Caco-2 (cell line): Measurements from ENCODE around the gene PATJ. TPM values are rescaled to one million over a fixed set of nuclear protein-coding genes. Genes with fewer than 3 reads are reported as not detected.

ENCODE experiments used
- BruUV-seq: library from RNA; stranded (reverse); fragments of 400-500 nt; replicated peaks from 2 replicates; lab custom pipeline; 2021; lab: Mats Ljungman, UMichigan
- CTCF ChIA-PET: fragments of 300-600 bp; sonication (Branson Sonifier 250); formaldehyde crosslinking; loops from one replicate; lab custom pipeline; 2022; ENCODE audit warnings: antibody characterized with exemption; lab: Charles Lee
- POLR2A ChIA-PET: fragments of 300-600 bp; sonication (Branson Sonifier 250); formaldehyde crosslinking; loops from one replicate; lab custom pipeline; 2022; ENCODE audit warnings: antibody characterized with exemption; lab: Charles Lee
- DNase-seq, 2 experiments: peaks; one replicate each; pipeline versions ENCODE4 v3.0.0 to v3.0.0-alpha.2; 2020 to 2022
- H3K27me3 ChIP-seq: replicated peaks from 2 replicates; pipeline ENCODE4 v1.6.0; 2011; ENCODE audit warnings: low read length; ENCODE audit not compliant: control insufficient read depth, insufficient read depth
- H3K36me3 ChIP-seq: 2 replicates; pipeline ENCODE4 v1.5.1; 2011; ENCODE audit warnings: low read length; ENCODE audit not compliant: control insufficient read depth, insufficient read depth
- H3K4me1 ChIP-seq: fragments of 250-450 bp; sonication (Bioruptor Pico); 2 replicates; pipeline ENCODE4 v1.5.1; 2020; ENCODE audit warnings: mild to moderate bottlenecking
- H3K4me3 ChIP-seq: 2 replicates; pipeline ENCODE4 v1.5.1; 2011; ENCODE audit warnings: low read depth, mild to moderate bottlenecking, control low read depth, low read length
- H3K9me3 ChIP-seq: fragments of 250-450 bp; sonication (Bioruptor Pico); 2 replicates; pipeline ENCODE4 v1.5.1; 2020; ENCODE audit warnings: mild to moderate bottlenecking, moderate library complexity
- H3K27ac Mint-ChIP-seq: one replicate; pipeline ENCODE4 v1.8.0; 2022; ENCODE audit warnings: mixed read lengths; ENCODE audit not compliant: unreplicated experiment
- H3K27me3 Mint-ChIP-seq: one replicate; pipeline ENCODE4 v1.8.0; 2022; ENCODE audit warnings: mixed read lengths; ENCODE audit not compliant: insufficient read depth, unreplicated experiment
- H3K36me3 Mint-ChIP-seq: one replicate; pipeline ENCODE4 v1.8.0; 2022; ENCODE audit warnings: mild to moderate bottlenecking, mixed read lengths; ENCODE audit not compliant: insufficient read depth, unreplicated experiment
- H3K4me1 Mint-ChIP-seq: one replicate; pipeline ENCODE4 v1.8.0; 2022; ENCODE audit warnings: low read depth, mixed read lengths; ENCODE audit not compliant: unreplicated experiment
- H3K4me3 Mint-ChIP-seq: one replicate; pipeline ENCODE4 v1.8.0; 2022; ENCODE audit warnings: mild to moderate bottlenecking, moderate library complexity, mixed read lengths; ENCODE audit not compliant: unreplicated experiment
- H3K9me3 Mint-ChIP-seq: one replicate; pipeline ENCODE4 v1.8.0; 2022; ENCODE audit warnings: mixed read lengths; ENCODE audit not compliant: unreplicated experiment
- intact Hi-C: fragments of 100-400 bp; cut with micrococcal nuclease; formaldehyde crosslinking; loops from one replicate; pipeline ENCODE4 v1.10.0; 2022; ENCODE audit not compliant: unreplicated experiment
- total RNA-seq: library from RNA; stranded (reverse); gene quantifications from 2 replicates; pipeline ENCODE4 v1.2.3, GENCODE V29; 2022
- TF ChIP-seq, protein P1 (sequence below), 2 experiments: fragments of 200-600 bp in 1 of 2; IDR thresholded peaks; 1 replicate in 1 of 2; 2 replicates in 1 of 2; pipeline versions ENCODE4 v1.5.1 to v1.8.0; 2011 to 2022; ENCODE audit warnings: antibody characterized with exemption in 1 of 2, control low read depth in 1 of 2, inconsistent platforms in 1 of 2, low read depth in 1 of 2, low read length in 1 of 2, mild to moderate bottlenecking in 1 of 2, moderate library complexity in 1 of 2; ENCODE audit not compliant: insufficient read depth in 1 of 2, severe bottlenecking in 1 of 2, unreplicated experiment in 1 of 2

Gene PATJ
- total RNA-seq, 1 experiment from 2014 or later, result 31.6 TPM

DNA sequence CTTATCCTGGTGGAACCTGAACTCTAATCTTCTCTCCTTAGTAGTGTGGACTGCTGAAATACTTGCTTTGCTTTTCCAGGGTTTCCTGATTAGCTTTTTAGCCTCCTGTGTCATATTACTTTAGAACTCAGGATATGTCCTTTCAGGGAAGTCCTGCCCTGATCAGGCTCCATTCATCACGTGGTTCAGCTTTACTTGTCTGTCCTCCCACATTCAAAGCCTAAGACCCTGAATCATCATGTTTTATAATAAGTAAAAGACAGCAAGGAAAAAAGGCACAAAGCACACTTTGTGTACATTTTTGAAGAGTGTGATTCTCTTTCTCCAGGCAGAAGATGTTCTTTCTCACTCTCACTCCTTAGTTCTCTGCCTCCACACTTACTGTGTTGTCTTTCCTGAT is 70.6 kb downstream of the PATJ start:
- Histone ChIP-seq H3K9me3 (no peaks in the 10 kb centered on the region), H3K36me3 (no peaks in the 10 kb centered on the region), H3K4me1 (no peaks in the 10 kb centered on the region), H3K4me3 (no peak overlapping the region), H3K27me3 (no peaks in the 10 kb centered on the region)
- Mint-ChIP-seq H3K27me3 (no peaks in the 10 kb centered on the region), H3K36me3 (peaks cover 11% of the 10 kb centered on the region), H3K9me3 (no peaks in the 10 kb centered on the region), H3K4me3 (no peak overlapping the region), H3K27ac (no peak overlapping the region), H3K4me1 (no peaks in the 10 kb centered on the region)
- TF ChIP-seq, protein P1, sequence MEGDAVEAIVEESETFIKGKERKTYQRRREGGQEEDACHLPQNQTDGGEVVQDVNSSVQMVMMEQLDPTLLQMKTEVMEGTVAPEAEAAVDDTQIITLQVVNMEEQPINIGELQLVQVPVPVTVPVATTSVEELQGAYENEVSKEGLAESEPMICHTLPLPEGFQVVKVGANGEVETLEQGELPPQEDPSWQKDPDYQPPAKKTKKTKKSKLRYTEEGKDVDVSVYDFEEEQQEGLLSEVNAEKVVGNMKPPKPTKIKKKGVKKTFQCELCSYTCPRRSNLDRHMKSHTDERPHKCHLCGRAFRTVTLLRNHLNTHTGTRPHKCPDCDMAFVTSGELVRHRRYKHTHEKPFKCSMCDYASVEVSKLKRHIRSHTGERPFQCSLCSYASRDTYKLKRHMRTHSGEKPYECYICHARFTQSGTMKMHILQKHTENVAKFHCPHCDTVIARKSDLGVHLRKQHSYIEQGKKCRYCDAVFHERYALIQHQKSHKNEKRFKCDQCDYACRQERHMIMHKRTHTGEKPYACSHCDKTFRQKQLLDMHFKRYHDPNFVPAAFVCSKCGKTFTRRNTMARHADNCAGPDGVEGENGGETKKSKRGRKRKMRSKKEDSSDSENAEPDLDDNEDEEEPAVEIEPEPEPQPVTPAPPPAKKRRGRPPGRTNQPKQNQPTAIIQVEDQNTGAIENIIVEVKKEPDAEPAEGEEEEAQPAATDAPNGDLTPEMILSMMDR (IDR thresholded peaks at IDR 0.05; ENCODE audit: insufficient read depth in 1 of 2, low read depth in 1 of 2, low read length in 1 of 2, severe bottlenecking in 1 of 2, unreplicated experiment in 1 of 2), result no peak
- intact Hi-C loops, result no loop called here
- no peak for DNase-seq
- no TSS peak for BruUV-seq
- CTCF ChIA-PET, result no interaction called here
- POLR2A ChIA-PET, result no interaction called here

DNA sequence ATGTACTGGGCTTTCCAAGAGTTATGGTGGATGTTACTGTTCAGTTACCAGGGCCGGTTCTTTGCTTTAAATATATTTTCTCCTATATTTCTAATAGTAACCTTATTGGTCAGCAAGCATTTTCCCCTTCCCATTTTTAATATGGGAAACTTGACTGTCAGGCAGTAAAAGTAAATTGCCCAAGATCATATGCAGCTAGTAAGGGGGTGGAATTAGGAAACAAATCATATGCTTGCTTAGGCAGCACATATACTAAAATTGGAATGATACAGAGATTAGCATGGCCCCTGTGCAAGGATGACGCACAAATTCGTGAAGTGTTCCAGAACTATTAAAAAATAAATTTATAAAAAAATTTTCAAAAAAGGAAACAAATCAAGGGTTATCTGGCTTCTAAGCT is 73.9 kb downstream of the PATJ start:
- H3K27me3 ChIP-seq, result no peaks in the 10 kb centered on the region
- no peaks in the 10 kb centered on the region for H3K27me3 Mint-ChIP-seq
- intact Hi-C loops, result no loop called here
- no peak overlapping the region for H3K27ac Mint-ChIP-seq
- POLR2A ChIA-PET, result no interaction called here
- TF ChIP-seq, protein P1 (IDR thresholded peaks at IDR 0.05; ENCODE audit: insufficient read depth in 1 of 2, low read depth in 1 of 2, low read length in 1 of 2, severe bottlenecking in 1 of 2, unreplicated experiment in 1 of 2), result no peak
- H3K9me3 ChIP-seq, result no peaks in the 10 kb centered on the region
- H3K4me3 Mint-ChIP-seq, result no peak overlapping the region
- H3K4me3 ChIP-seq, result no peak overlapping the region
- H3K36me3 Mint-ChIP-seq, result peaks cover 19% of the 10 kb centered on the region
- no peaks in the 10 kb centered on the region for H3K9me3 Mint-ChIP-seq
- DNase-seq, result no peak
- H3K4me1 ChIP-seq, result no peaks in the 10 kb centered on the region
- no peaks in the 10 kb centered on the region for H3K36me3 ChIP-seq
- BruUV-seq, result no TSS peak
- CTCF ChIA-PET, result no interaction called here
- no peaks in the 10 kb centered on the region for H3K4me1 Mint-ChIP-seq

DNA sequence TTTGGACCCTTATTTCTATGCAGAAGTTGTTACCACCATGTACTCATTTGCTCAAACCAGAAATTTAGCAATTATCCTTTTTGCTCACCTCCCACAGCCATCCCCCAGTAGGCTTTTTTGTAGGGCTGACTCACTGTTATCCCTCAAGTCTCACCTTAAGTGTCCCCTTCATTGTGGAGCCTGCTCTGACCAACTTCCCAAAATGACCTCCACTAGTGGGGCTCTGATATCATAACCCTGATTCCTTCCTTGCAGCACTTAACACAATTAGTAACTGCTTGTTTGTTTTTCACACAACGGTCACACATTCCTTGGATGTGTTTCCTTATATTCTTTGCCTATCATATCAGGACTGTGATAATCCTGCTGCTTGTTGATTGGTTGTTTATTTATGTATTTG is 76.7 kb downstream of the PATJ start:
- Histone ChIP-seq H3K36me3 (peaks cover 1% of the 10 kb centered on the region; the same call in 1 of the 2 replicates), H3K9me3 (no peaks in the 10 kb centered on the region), H3K27me3 (no peaks in the 10 kb centered on the region), H3K4me3 (no peak overlapping the region), H3K4me1 (no peaks in the 10 kb centered on the region)
- CTCF ChIA-PET, result no interaction called here
- H3K4me3 Mint-ChIP-seq, result no peak overlapping the region
- H3K27me3 Mint-ChIP-seq, result no peaks in the 10 kb centered on the region
- intact Hi-C loops, result no loop called here
- H3K36me3 Mint-ChIP-seq, result peaks cover 33% of the 10 kb centered on the region
- no TSS peak for BruUV-seq
- no peak overlapping the region for H3K27ac Mint-ChIP-seq
- DNase-seq, result no peak
- no peaks in the 10 kb centered on the region for H3K4me1 Mint-ChIP-seq
- POLR2A ChIA-PET, result no interaction called here
- TF ChIP-seq, protein P1 (IDR thresholded peaks at IDR 0.05; ENCODE audit: insufficient read depth in 1 of 2, low read depth in 1 of 2, low read length in 1 of 2, severe bottlenecking in 1 of 2, unreplicated experiment in 1 of 2), result no peak
- no peaks in the 10 kb centered on the region for H3K9me3 Mint-ChIP-seq
